GM12878 (cell line): ENCODE data around the gene ZDHHC11. TPM values are rescaled to one million over a fixed set of nuclear protein-coding genes. Genes with fewer than 3 reads are reported as not detected.
A peak's percentile ranks its signal among the peaks of the same experiment; 100 is the strongest.

Source experiments
- ATAC-seq: fragments of 200-7000 bp; cut with Tn5 transposase; 3 replicates; pipeline ENCODE4 v1.9.1; 2020; ENCODE audit warnings: mild to moderate bottlenecking, moderate library complexity
- BruUV-seq: library from RNA; stranded (reverse); fragments of 400-500 nt; replicated peaks from 2 replicates; lab custom pipeline; 2021; lab: Mats Ljungman, UMichigan
- CTCF ChIA-PET: fragments of 300-600 bp; sonication (Branson Sonifier 250); formaldehyde crosslinking; extraction: SDS; loops from one replicate; lab custom pipeline; 2021; ENCODE audit warnings: inconsistent platforms; lab: Yijun Ruan, JAX
- POLR2A ChIA-PET: fragments of 350-600 bp; formaldehyde crosslinking; extraction: SDS; loops from one replicate; lab custom pipeline; 2021; ENCODE audit warnings: inconsistent platforms; lab: Charles Lee
- RAD21 ChIA-PET: fragments of 300-600 bp; sonication (Branson Sonifier 250); formaldehyde crosslinking; loops from one replicate; lab custom pipeline; 2023; ENCODE audit warnings: antibody characterized with exemption; ENCODE audit not compliant: unreplicated experiment; lab: Charles Lee
- SMC1A ChIA-PET: fragments of 300-600 bp; sonication (Branson Sonifier 250); formaldehyde crosslinking; loops from one replicate; lab custom pipeline; 2023; ENCODE audit not compliant: unreplicated experiment, uncharacterized antibody; lab: Charles Lee
- DNase-seq: peaks from one replicate; pipeline ENCODE4 v3.0.0-alpha.2; 2011; ENCODE audit warnings: low read depth, low spot score
- FAIRE-seq: peaks from 3 replicates; lab custom pipeline; 2011; peaks lifted over from hg19 to GRCh38; lab: Jason Lieb, UNC
- H2AFZ ChIP-seq: 2 replicates; pipeline ENCODE4 v1.6.0; 2011; ENCODE audit warnings: low read depth, low read length, control low read depth; ENCODE audit not compliant: control insufficient read depth
- H3K27ac ChIP-seq: 2 replicates; pipeline ENCODE4 v1.5.1; 2011; ENCODE audit warnings: control low read depth; ENCODE audit not compliant: control insufficient read depth, insufficient read depth
- H3K27me3 ChIP-seq, 2 experiments: replicated peaks in 1 of 2; 2 replicates each; pipeline versions ENCODE4 v1.6.0 to v1.6.1; 2011; ENCODE audit warnings: low read length in 1 of 2; ENCODE audit not compliant: control insufficient read depth in 2 of 2, insufficient read depth in 2 of 2
- H3K36me3 ChIP-seq, 2 experiments: 2 replicates each; pipeline ENCODE4 v1.5.1; 2011; ENCODE audit warnings: low read length in 1 of 2; ENCODE audit not compliant: control insufficient read depth in 2 of 2, insufficient read depth in 2 of 2
- H3K4me1 ChIP-seq: 2 replicates; pipeline ENCODE4 v1.6.1; 2011; ENCODE audit warnings: mild to moderate bottlenecking, low read length, moderate library complexity, mixed read lengths; ENCODE audit not compliant: control insufficient read depth, insufficient read depth
- H3K4me2 ChIP-seq: 2 replicates; pipeline ENCODE4 v1.6.0; 2011; ENCODE audit warnings: control low read depth; ENCODE audit not compliant: control insufficient read depth, insufficient read depth
- H3K4me3 ChIP-seq: fragments of 200-600 bp; sonication (generic); 2 replicates; pipeline ENCODE4 v1.5.1; 2016
- H3K79me2 ChIP-seq: 2 replicates; pipeline ENCODE4 v1.6.0; 2011; ENCODE audit warnings: low read length; ENCODE audit not compliant: control insufficient read depth, insufficient read depth
- H3K9ac ChIP-seq: 2 replicates; pipeline ENCODE4 v1.8.0; 2011; ENCODE audit warnings: low read length, control low read depth, mixed read lengths; ENCODE audit not compliant: control insufficient read depth, insufficient read depth
- H3K9me3 ChIP-seq: replicated peaks from 3 replicates; pipeline ENCODE4 v1.5.1; 2011; ENCODE audit warnings: mild to moderate bottlenecking, low read length; ENCODE audit not compliant: control insufficient read depth, insufficient read depth
- H4K20me1 ChIP-seq: 2 replicates; pipeline ENCODE4 v1.6.0; 2011; ENCODE audit not compliant: control insufficient read depth, insufficient read depth
- BHLHE40 ChIP-seq, 2 experiments: fragments of 450-650 bp in 1 of 2; IDR thresholded peaks; 2 replicates each; pipeline ENCODE4 v1.6.1; 2011 to 2017; ENCODE audit warnings: low read depth in 2 of 2, borderline replicate concordance in 1 of 2, improper control_type of control experiment in 1 of 2, low read length in 1 of 2, mild to moderate bottlenecking in 1 of 2
- IRF4 ChIP-seq: IDR thresholded peaks from 2 replicates; pipeline ENCODE4 v1.6.1; 2011; ENCODE audit warnings: low read depth, low read length
- JUNB ChIP-seq: IDR thresholded peaks from 2 replicates; pipeline ENCODE4 v1.6.1; 2016; ENCODE audit warnings: antibody characterized with exemption, mild to moderate bottlenecking
- LARP7 ChIP-seq: fragments of 450-650 bp; IDR thresholded peaks from 2 replicates; pipeline ENCODE4 v1.6.1; 2017; ENCODE audit warnings: mild to moderate bottlenecking
- MLLT1 ChIP-seq: fragments of 450-650 bp; IDR thresholded peaks from 2 replicates; pipeline ENCODE4 v1.6.1; 2016; ENCODE audit warnings: mild to moderate bottlenecking
- NR2F1 ChIP-seq: fragments of 450-650 bp; conservative IDR thresholded peaks from 2 replicates; pipeline ENCODE4 v1.6.1; 2017; ENCODE audit warnings: mild to moderate bottlenecking
- SPI1 ChIP-seq: IDR thresholded peaks from 2 replicates; pipeline ENCODE4 v1.6.1; 2011; ENCODE audit warnings: low read depth, mild to moderate bottlenecking, low read length, moderate library complexity, borderline replicate concordance; ENCODE audit not compliant: insufficient read depth
- WGBS: methylation state at CpG from one replicate; pipeline ENCODE4 v1.1.6; 2016; ENCODE audit warnings: low lambda C conversion rate; ENCODE audit not compliant: insufficient replicate concordance, insufficient coverage; ENCODE audit errors: missing lambda C conversion rate; 5-methylcytosine and 5-hydroxymethylcytosine counted together
- in situ Hi-C: fragments of 300-500 bp; cut with MboI; formaldehyde crosslinking; loops from 9 replicates; pipeline ENCODE4 v1.14.3; 2018; ENCODE audit warnings: mixed read lengths
- intact Hi-C: fragments of 100-400 bp; cut with micrococcal nuclease; formaldehyde crosslinking; loops from one replicate; pipeline ENCODE4 v1.14.2; 2022; ENCODE audit not compliant: unreplicated experiment
- polyA plus RNA-seq, 11 experiments: library from polyadenylated mRNA; depleted of rRNA in 4 of 11; unstranded in 6 of 11; stranded (reverse) in 5 of 11; fragments of >200 nt; fragmentation: Nextera tagmentation in 4 of 11; fragmentation: Illumina TruSeq in 1 of 11; extraction: Ambion mirVana in 4 of 11; extraction: Trizol in 1 of 11; gene quantifications; 1 replicate in 1 of 11; 2 replicates in 10 of 11; pipeline versions ENCODE4 v1.2.1 to v1.2.3, GENCODE V29; 2011 to 2016; ENCODE audit warnings: inconsistent platforms in 2 of 11, missing spikeins in 2 of 11, low read depth in 1 of 11
- total RNA-seq, 4 experiments: library from RNA; depleted of rRNA in 3 of 4; stranded (reverse); fragments of >200 nt in 3 of 4; fragmentation: Illumina TruSeq in 1 of 4; extraction: Trizol in 1 of 4; gene quantifications; 2 replicates each; pipeline versions ENCODE4 v1.2.1 to v1.2.3, GENCODE V29; 2013 to 2021
- TF ChIP-seq, protein P1 (sequence below): IDR thresholded peaks from 2 replicates; pipeline ENCODE4 v1.6.1; 2011; ENCODE audit warnings: low read depth, low read length, improper control_type of control experiment, borderline replicate concordance

ZDHHC11 gene
- total and polyA plus RNA-seq, 10 of the 15 experiments (the other 5 are each of a cell fraction or from before 2014, with no cell fraction given), result 0.04 to 1.4 (median 0.30) TPM

DNA sequence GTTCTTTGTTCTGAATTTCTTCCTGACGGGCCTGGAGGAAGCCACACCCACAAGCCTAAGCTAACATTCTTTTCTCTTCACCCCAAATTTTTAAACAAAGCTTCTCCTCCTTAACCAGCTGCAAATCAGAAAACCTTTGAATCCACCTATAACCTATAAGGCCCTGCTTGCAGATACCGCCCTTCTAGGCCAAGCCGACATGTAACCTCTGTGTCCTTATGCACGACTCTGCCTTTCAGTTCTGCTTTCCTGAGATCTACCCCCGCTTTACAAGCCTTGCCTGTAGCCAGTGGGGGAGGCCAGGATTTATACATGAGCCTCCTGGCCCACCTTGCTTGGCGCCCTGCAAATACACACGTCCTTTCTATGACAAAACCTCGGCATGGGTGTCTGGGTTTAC is 22.5 kb upstream of the ZDHHC11 start:
- in situ Hi-C loops, result no loop called here
- no peaks in the 10 kb centered on the region for H3K9me3 ChIP-seq
- ChIA-PET RAD21 (no interaction called here), POLR2A (no interaction called here), CTCF (no interaction called here), SMC1A (no interaction called here)
- FAIRE-seq (no peak), DNase-seq (peak; percentile 9), ATAC-seq (peak; percentile 80)
- BruUV-seq, result no TSS peak
- H3K27ac ChIP-seq, result no peak overlapping the region
- no peaks in the 10 kb centered on the region for H3K4me1 ChIP-seq
- no peaks in the 10 kb centered on the region for H3K79me2 ChIP-seq
- H3K9ac ChIP-seq, result no peak overlapping the region
- peak; percentile 36; the same call in 1 of the 2 replicates for TF ChIP-seq NR2F1
- TF ChIP-seq LARP7, result no peak
- peak; percentile 70; the same call in 1 of the 2 replicates for TF ChIP-seq IRF4
- TF ChIP-seq JUNB, result no peak
- 0 out of 4 replicates have a peak, but pooled peaks of 1 of the 2 experiments have one; percentile 12 for TF ChIP-seq BHLHE40 (IDR thresholded peaks at IDR 0.05; ENCODE audit: borderline replicate concordance in 1 of 2, low read depth in 2 of 2, low read length in 1 of 2)
- TF ChIP-seq SPI1, result peak; percentile 92
- TF ChIP-seq MLLT1, result peak; percentile 94
- TF ChIP-seq, protein P1, sequence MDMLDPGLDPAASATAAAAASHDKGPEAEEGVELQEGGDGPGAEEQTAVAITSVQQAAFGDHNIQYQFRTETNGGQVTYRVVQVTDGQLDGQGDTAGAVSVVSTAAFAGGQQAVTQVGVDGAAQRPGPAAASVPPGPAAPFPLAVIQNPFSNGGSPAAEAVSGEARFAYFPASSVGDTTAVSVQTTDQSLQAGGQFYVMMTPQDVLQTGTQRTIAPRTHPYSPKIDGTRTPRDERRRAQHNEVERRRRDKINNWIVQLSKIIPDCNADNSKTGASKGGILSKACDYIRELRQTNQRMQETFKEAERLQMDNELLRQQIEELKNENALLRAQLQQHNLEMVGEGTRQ, result no peak
- intact Hi-C loops, result no loop called here
- no peak overlapping the region for H3K4me3 ChIP-seq
- H3K27me3 ChIP-seq, result no peaks in the 10 kb centered on the region
- H2AFZ ChIP-seq, result no peak overlapping the region
- WGBS, result 66% methylated on average over 8 of the region's 8 CpGs
- no peak overlapping the region for H3K4me2 ChIP-seq
- H4K20me1 ChIP-seq, result 0 out of 2 replicates have a peak, but pooled peaks cover 3% of the 10 kb centered on the region
- peaks cover 36 to 39% of the 10 kb centered on the region in 2 experiments for H3K36me3 ChIP-seq
